OCI-LY7 (cell line): ENCODE measurements around the gene AKAP8L. TPM values are rescaled to one million over a fixed set of nuclear protein-coding genes. Genes with fewer than 3 reads are reported as not detected.
A peak's percentile ranks its signal among the peaks of the same experiment; 100 is the strongest.

Experiments used
- BruUV-seq: library from RNA; stranded (reverse); fragments of 400-500 nt; replicated peaks from 2 replicates; lab custom pipeline; 2021; lab: Mats Ljungman, UMichigan
- CTCF ChIA-PET: fragments of 300-600 bp; sonication (Branson Sonifier 250); formaldehyde crosslinking; loops from one replicate; lab custom pipeline; 2022; ENCODE audit warnings: antibody characterized with exemption; ENCODE audit not compliant: unreplicated experiment; lab: Charles Lee
- POLR2A ChIA-PET: fragments of 300-600 bp; sonication (Branson Sonifier 250); formaldehyde crosslinking; loops from one replicate; lab custom pipeline; 2022; ENCODE audit warnings: antibody characterized with exemption; lab: Charles Lee
- DNase-seq: peaks from one replicate; pipeline ENCODE4 v3.0.0-alpha.2; 2015; ENCODE audit warnings: low spot score
- H2AFZ ChIP-seq: fragments of 200-600 bp; sonication (generic), shearing (Covaris generic); 2 replicates; pipeline ENCODE4 v1.6.1; 2014; ENCODE audit warnings: mild to moderate bottlenecking, antibody characterized with exemption, low read length, moderate library complexity
- H3K27ac ChIP-seq: fragments of 200-600 bp; sonication (generic); 2 replicates; pipeline ENCODE4 v1.5.1; 2014; ENCODE audit warnings: mixed run types, low read depth, mild to moderate bottlenecking, moderate library complexity, low read length, inconsistent platforms; ENCODE audit not compliant: poor library complexity, severe bottlenecking
- H3K36me3 ChIP-seq: fragments of 200-600 bp; sonication (generic); 2 replicates; pipeline ENCODE4 v1.6.1; 2014; ENCODE audit warnings: mild to moderate bottlenecking, antibody characterized with exemption, low read length, moderate library complexity, mixed read lengths; ENCODE audit not compliant: insufficient read depth
- H3K4me1 ChIP-seq: fragments of 200-600 bp; sonication (generic); 2 replicates; pipeline ENCODE4 v1.5.1; 2014; ENCODE audit warnings: mild to moderate bottlenecking, low read length; ENCODE audit not compliant: insufficient read depth, poor library complexity, severe bottlenecking
- H3K4me2 ChIP-seq: fragments of 200-600 bp; sonication (generic); 2 replicates; pipeline ENCODE4 v1.6.1; 2014; ENCODE audit warnings: mild to moderate bottlenecking, low read length
- H3K4me3 ChIP-seq: fragments of 200-600 bp; sonication (generic); 2 replicates; pipeline ENCODE4 v1.5.1; 2014; ENCODE audit warnings: mild to moderate bottlenecking, low read depth, low read length; ENCODE audit not compliant: poor library complexity, severe bottlenecking
- H3K79me2 ChIP-seq: fragments of 200-600 bp; sonication (generic); 2 replicates; pipeline ENCODE4 v1.6.1; 2016; ENCODE audit warnings: low read depth, mild to moderate bottlenecking, low read length, moderate library complexity, mixed read lengths; ENCODE audit not compliant: insufficient read depth
- H3K9me2 ChIP-seq: fragments of 200-600 bp; sonication (generic); 2 replicates; pipeline ENCODE4 v1.6.1; 2016; ENCODE audit warnings: mild to moderate bottlenecking, low read length, mixed read lengths; ENCODE audit not compliant: insufficient read depth
- H3K9me3 ChIP-seq: fragments of 200-600 bp; sonication (generic); 2 replicates; pipeline ENCODE4 v1.6.1; 2014; ENCODE audit warnings: mild to moderate bottlenecking, mixed run types, low read length, mixed read lengths
- H4K20me1 ChIP-seq: fragments of 200-600 bp; sonication (generic); 2 replicates; pipeline ENCODE4 v1.6.1; 2014; ENCODE audit warnings: mild to moderate bottlenecking, antibody characterized with exemption, low read length, moderate library complexity, mixed read lengths; ENCODE audit not compliant: insufficient read depth
- CTCF ChIP-seq: fragments of 200-600 bp; sonication (generic); conservative IDR thresholded peaks from 2 replicates; pipeline ENCODE4 v1.5.1; 2014; ENCODE audit warnings: mild to moderate bottlenecking, antibody characterized with exemption, low read length, moderate library complexity, mixed read lengths
- EZH2phosphoT487 ChIP-seq: fragments of 200-600 bp; sonication (generic); IDR thresholded peaks from 2 replicates; pipeline ENCODE4 v1.6.1; 2018; ENCODE audit warnings: low read depth, borderline replicate concordance, mild to moderate bottlenecking, mixed run types, antibody characterized with exemption, low read length, moderate library complexity, mixed read lengths
- intact Hi-C: fragments of 100-400 bp; cut with micrococcal nuclease; formaldehyde crosslinking; loops from one replicate; pipeline ENCODE4 v1.10.0; 2022; ENCODE audit not compliant: unreplicated experiment
- total RNA-seq, 2 experiments: library from RNA; depleted of rRNA in 1 of 2; stranded (reverse); fragments of >200 nt in 1 of 2; shearing (Covaris generic) in 1 of 2; gene quantifications; 2 replicates each; pipeline ENCODE4 v1.2.3, GENCODE V29; 2014 to 2022

The AKAP8L gene
- total RNA-seq, 2 experiments from 2014 or later, result 119 to 124 TPM

GRCh38 chr19:15418231-15418578 is 583 bp downstream of the AKAP8L start:
- H3K4me3 ChIP-seq, result peak overlapping the region; percentile 84
- no peaks in the 10 kb centered on the region for H3K9me2 ChIP-seq
- H3K79me2 ChIP-seq, result peaks cover 51% of the 10 kb centered on the region
- no peak for DNase-seq
- POLR2A ChIA-PET, result interaction anchor here (0.6 to 2.2 kb wide), 5 partner anchors 13 to 726 kb away, joined by 3 to 12 read pairs (median 4); partner anchors contain the start of gene AKAP8
- H3K36me3 ChIP-seq, result peaks cover 44% of the 10 kb centered on the region
- H2AFZ ChIP-seq, result peak overlapping the region; percentile 34; the same call in 1 of the 2 replicates
- H4K20me1 ChIP-seq, result peaks cover 19% of the 10 kb centered on the region; the same call in 1 of the 2 replicates
- TF ChIP-seq CTCF (no peak), EZH2phosphoT487 (no peak)
- no peaks in the 10 kb centered on the region for H3K9me3 ChIP-seq
- intact Hi-C loops, result loop anchor here (2.0 to 5.0 kb wide), 2 partner anchors 39 to 86 kb away; partner anchors contain the start of genes AKAP8 and BRD4
- no TSS peak for BruUV-seq
- H3K4me1 ChIP-seq, result peaks cover 28% of the 10 kb centered on the region
- CTCF ChIA-PET, result interaction anchor here (0.9 to 2.1 kb wide), 2 partner anchors 33 to 138 kb away, joined by 3 to 11 read pairs; no protein-coding TSS in a partner anchor
- H3K27ac ChIP-seq, result peak overlapping the region; percentile 69
- H3K4me2 ChIP-seq, result peak overlapping the region; percentile 78

GRCh38 chr19:15417699-15418098 is 1.1 kb downstream of the AKAP8L start:
- H2AFZ ChIP-seq, result no peak overlapping the region

More at GRCh38 chr19:15417699-15418098, 1.1 kb downstream of the AKAP8L start:
- BruUV-seq, result no TSS peak
- Histone ChIP-seq H3K9me2 (no peaks in the 10 kb centered on the region), H3K4me2 (peak overlapping the region; percentile 78), H4K20me1 (peaks cover 23% of the 10 kb centered on the region), H3K36me3 (peaks cover 43% of the 10 kb centered on the region), H3K4me1 (peaks cover 32% of the 10 kb centered on the region), H3K79me2 (peaks cover 56% of the 10 kb centered on the region), H3K9me3 (no peaks in the 10 kb centered on the region), H3K4me3 (peak overlapping the region; percentile 84), H3K27ac (peak overlapping the region; percentile 69)
- TF ChIP-seq EZH2phosphoT487 (no peak), CTCF (no peak)
- ChIA-PET CTCF (no interaction called here), POLR2A (interaction anchor here (1.6 to 2.2 kb wide), 2 partner anchors 19 to 38 kb away, joined by 4 to 12 read pairs; partner anchors contain the start of gene AKAP8)
- peak; percentile 5 for DNase-seq
- intact Hi-C loops, result loop anchor here (2.0 to 5.0 kb wide), 2 partner anchors 39 to 85 kb away; partner anchors contain the start of genes AKAP8 and BRD4
